ENCODE data around the gene FAM221B.

GRCh38 chr9:35767458-35767857 is 61.1 kb downstream of the FAM221B start:
- no peak for TF ChIP-seq CTCF (IDR thresholded peaks at IDR 0.05; ENCODE audit: low read depth, low read length)
- no peak for TF ChIP-seq EZH2phosphoT487 (IDR thresholded peaks at IDR 0.05; ENCODE audit: low read depth)
